Choroid plexus epithelial cell (primary cell): Measurements from ENCODE around the gene ACSM2B.
"Not testable (repeated sequence)": the region's sequence is repeated elsewhere in the genome, so short reads cannot be mapped to it uniquely, and the experiment has no call there.

ENCODE experiments used
- DNase-seq: peaks from one replicate; pipeline ENCODE4 v3.0.0-alpha.2; 2010; ENCODE audit warnings: low read depth
- H3K4me3 ChIP-seq: 2 replicates; pipeline ENCODE4 v1.5.1; 2011; ENCODE audit warnings: low read depth, mild to moderate bottlenecking, control low read depth, low read length, moderate library complexity
- TF ChIP-seq, protein P1 (sequence below): conservative IDR thresholded peaks from 2 replicates; pipeline ENCODE4 v1.5.1; 2011; ENCODE audit warnings: low read depth, mild to moderate bottlenecking, control low read depth, inconsistent platforms, low read length, moderate library complexity

The ACSM2B gene

DNA sequence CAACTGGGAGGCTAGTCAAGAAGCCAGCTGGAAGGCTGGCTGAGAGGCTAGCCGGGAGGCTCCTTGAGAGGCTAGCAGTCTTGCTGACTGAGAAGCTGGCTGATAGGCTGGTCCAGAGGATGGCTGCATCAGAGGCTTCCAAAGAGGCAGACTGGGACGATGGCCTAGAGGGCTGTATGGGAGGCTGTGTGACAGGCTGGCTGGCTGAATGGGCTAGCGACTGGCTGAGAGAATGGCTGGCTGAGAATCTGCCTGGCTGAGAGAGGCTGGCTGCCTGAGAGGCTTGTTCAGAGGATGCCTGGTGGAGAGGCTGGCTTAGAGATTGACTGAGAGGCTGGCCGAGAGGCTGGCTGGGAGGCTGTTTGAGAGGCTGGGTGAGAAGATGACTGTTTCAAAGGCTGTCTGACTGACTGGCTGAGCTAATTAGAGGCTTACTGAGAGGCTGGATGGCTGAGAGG lies 34.8 kb upstream of the ACSM2B start:
- DNase-seq = no peak
- TF ChIP-seq, protein P1, sequence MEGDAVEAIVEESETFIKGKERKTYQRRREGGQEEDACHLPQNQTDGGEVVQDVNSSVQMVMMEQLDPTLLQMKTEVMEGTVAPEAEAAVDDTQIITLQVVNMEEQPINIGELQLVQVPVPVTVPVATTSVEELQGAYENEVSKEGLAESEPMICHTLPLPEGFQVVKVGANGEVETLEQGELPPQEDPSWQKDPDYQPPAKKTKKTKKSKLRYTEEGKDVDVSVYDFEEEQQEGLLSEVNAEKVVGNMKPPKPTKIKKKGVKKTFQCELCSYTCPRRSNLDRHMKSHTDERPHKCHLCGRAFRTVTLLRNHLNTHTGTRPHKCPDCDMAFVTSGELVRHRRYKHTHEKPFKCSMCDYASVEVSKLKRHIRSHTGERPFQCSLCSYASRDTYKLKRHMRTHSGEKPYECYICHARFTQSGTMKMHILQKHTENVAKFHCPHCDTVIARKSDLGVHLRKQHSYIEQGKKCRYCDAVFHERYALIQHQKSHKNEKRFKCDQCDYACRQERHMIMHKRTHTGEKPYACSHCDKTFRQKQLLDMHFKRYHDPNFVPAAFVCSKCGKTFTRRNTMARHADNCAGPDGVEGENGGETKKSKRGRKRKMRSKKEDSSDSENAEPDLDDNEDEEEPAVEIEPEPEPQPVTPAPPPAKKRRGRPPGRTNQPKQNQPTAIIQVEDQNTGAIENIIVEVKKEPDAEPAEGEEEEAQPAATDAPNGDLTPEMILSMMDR = no peak
- H3K4me3 ChIP-seq = no peak overlapping the region

DNA sequence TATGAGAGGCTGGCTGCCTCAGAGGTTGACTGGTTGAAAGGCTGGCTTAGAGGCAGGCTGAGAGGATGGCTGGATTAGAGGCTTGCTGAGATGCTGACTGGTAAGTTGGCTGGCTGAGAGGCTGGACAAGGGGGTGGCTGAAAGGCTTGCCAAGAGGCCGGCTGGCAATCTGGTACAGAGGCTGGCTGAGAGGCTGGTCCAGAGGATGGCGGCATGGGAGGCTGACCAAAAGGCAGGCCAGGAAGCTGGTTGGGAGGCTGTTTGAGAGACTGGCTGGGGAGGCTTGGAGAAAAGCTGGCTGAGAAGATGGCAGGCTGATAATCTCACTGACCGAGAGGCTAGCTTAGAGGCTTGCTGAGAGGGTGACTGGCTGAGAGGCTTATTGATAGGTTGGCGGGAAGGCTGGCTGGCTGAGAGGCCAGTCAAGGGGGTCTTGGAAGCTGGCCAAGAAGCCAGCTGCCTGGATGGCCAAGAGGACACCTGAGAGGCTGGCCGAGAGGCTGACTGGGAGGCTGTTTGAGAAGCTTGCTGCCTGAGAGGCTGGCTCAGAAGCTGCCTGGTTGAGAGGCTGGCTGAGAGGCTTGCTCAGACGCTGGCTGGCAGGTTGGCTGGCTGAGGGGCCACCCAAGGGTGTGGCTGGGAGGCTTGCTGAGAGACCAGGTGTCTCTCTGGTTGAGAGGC lies 34.2 kb upstream of the ACSM2B start:
- TF ChIP-seq, protein P1 = no peak
- DNase-seq = no peak

DNA sequence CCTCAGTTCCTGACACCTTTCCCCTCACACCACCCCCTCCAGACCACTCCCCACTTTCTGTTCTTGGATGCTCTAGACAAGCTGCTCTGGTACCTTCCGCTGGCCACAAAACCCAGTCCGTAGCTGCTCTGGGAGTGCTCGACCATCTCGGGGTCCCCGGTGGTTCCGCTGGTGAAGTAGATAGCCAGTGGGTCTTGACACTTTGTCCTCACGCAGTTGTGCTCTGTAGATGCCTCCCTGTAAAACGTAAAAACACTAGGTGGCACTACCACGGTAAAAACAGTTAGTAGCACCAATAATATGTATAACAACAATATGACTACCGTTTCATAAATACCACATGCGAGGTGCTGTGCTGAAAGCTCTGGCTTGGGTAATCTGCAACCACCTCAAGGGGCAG lies 26.0 kb upstream of the ACSM2B start:
- H3K4me3 ChIP-seq, DNase-seq: not testable (repeated sequence)

More for the DNA sequence above, 34.2 kb upstream of the ACSM2B start:
- H3K4me3 ChIP-seq = no peak overlapping the region

DNA sequence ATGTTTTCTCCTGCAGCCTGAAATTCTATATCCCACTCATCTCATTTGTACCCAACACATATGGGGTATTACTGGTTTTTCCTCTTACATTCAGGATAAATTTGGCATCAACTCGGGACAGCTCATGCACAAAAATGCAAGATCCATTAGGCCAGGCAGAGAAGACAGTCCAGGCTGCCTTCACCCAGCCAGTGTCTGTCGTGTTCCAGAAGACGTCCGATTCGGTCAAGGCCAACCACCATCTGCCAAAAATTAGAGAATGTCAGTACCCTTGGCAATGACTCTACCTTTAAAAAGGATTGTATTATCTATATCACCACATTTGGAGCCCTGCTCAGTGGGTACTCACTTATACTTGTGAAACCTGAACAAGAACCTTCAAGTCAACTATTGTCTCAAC lies 23.3 kb upstream of the ACSM2B start:
- not testable (repeated sequence) for H3K4me3 ChIP-seq, DNase-seq

DNA sequence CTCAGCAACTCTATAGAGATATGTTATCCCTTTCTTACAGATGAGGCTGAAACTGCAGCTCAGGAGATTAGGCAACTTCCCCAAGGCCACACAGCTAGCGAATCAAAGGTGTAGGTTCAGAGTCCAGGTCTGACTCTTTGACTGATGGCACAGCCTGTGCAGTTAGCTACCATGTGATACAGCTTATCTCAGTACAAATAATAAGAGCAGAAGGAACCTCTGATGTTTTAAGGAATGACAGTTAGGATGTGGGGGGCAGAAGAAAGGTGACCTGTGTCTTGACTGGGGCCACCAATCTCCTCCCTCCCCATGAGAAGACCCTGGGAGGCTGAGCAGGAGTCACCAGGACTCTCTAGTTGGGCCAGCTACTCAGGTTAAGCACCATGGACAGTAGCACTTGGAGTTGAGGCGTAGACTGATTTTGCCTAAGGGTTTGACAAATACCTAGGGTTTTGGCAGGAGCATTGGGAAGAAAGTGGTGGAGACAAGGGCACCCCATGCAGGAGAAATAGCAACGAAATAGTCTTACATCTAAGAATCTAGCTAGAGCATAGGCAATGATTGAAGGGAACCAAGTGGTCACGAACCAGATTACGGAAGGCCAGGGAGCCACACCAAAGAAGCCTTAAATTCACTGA lies 22.8 kb upstream of the ACSM2B start:
- H3K4me3 ChIP-seq = no peak overlapping the region
- no peak for DNase-seq
- TF ChIP-seq, protein P1 = no peak

DNA sequence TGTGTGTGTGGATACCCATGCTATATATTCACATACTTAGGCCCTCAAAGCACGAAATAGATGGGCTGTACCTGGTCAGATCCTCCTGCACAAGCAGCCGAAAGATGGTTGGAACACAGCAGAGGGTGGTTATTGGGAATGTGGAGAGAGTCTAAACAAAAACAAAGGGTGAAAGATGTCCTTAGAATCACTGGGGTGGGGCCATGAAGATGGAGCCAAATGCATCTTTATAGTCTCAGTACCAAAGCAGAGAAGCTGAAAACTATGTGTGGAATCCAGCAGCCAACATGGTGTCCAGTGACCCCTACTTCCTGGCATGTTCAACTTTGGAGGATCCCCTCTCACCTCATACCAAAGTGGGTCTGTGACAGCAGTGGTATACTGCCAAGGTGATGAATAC lies 19.5 kb upstream of the ACSM2B start:
- not testable (repeated sequence) for H3K4me3 ChIP-seq, DNase-seq

DNA sequence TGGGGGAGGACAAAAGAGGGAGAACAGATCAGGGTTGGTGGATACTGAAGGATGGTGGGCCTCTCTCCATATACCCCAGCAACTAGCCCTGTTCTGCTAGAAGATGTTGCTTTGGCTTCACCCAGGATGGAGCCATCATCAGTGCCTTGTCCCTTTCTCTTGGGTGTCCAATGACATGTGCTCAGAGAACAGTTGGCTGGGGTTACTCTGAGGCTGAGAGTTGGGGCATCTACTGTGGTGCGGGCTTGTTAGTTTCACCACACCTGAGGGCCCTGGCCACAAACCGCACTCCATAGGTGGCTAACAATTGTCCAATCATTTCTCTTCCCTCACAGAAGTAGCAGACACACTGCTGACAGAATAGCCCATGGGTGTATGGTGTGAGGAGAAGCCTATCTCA lies 18.9 kb upstream of the ACSM2B start:
- not testable (repeated sequence) for H3K4me3 ChIP-seq, DNase-seq

DNA sequence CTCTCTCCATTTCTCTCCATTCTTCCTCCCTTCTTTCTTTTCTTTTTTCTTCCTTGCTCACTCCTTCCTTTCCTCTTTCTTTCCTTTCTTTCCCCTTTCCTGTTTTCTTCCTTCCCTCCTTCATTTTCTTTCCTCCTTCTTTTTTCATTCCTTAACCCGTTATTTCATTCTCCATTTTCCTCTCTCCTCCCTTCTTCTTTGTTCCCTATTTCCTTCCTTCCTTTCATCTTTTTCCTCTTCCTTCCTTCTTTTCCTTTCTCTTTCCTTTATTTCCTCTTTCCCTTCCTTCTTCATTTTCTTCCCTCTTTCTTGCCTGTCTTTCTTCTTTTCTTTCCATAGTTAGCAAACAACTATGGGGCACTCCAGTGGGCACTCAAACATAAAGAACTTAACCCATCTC lies 16.6 kb upstream of the ACSM2B start:
- not testable (repeated sequence) for H3K4me3 ChIP-seq, DNase-seq

DNA sequence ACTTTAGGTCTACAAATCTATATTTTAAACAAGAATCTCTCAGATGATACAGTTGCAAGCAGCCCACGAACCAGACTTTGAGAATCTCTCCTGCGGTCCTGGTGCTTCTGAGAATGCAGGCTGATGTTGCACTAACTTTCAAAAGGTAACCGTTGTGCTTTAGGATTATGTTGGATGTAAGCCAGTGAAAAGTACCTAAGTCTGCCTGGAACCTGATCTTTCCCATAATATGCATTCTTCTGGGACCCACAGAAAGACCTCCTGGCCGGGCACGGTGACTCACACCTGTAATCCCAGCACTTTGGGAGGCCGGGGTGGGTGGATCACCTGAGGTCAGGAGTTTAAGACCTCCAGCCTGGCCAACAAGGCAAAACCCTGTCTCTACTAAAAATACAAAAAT lies 13.3 kb upstream of the ACSM2B start:
- not testable (repeated sequence) for H3K4me3 ChIP-seq, DNase-seq

DNA sequence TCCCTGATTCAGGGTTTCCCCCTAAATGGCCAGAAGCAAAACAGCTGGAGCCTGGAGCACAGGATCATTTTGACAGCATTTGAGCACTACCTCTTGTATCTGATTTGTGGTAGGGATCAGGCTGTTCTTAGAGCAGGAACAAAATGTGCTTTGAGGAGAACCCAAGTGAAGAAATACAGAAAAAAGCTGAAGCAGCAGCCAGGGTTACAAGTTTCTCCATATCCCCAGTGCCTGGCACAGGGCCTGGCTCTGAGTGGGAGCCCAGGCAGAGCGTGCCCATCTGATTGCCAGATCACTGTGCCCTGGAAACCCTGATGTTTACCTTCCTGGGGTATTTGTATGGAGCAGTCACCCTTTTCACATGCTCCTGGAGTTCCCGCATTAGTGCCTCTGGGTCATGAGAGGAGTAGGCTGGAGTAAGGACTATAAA lies 11.5 kb upstream of the ACSM2B start:
- H3K4me3 ChIP-seq, DNase-seq: not testable (repeated sequence)

DNA sequence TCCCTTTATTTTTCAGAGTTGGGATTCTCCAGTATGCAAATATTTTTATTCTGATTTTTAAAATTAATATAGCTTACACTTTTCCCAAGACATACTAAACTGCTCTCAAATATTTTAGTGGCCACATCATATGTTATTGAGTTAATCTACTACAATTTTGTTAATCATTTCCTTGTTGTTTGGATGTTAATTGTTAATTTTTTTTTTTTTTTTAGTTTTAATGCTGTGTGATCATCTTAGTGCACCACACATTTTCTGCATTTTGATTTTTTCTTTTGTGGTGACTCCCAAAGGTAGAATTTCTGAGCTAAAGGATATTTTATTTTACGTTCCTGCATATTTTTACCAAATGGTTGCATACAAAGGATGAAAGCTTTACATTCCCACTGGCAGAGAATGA lies 10.5 kb upstream of the ACSM2B start:
- not testable (repeated sequence) for H3K4me3 ChIP-seq, DNase-seq

DNA sequence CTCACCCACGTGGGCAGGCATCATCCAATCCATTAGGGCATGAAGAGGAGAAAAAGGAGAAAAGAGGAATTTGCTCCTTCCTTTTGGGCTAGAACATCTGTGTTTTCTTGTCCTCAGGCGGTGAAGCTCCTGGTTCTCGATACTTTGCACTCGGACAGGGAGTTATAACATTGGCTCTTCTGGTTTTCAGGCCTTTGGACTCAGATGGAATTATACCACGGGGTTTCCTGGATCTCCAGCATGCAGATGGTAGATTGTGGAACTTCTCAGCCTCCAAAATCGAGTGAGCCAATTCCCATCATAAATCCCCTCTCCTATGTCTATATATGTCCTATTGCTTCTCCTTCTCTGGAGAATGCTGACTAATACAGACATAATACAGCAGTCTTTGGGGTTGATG lies 9.9 kb upstream of the ACSM2B start:
- not testable (repeated sequence) for H3K4me3 ChIP-seq, DNase-seq

DNA sequence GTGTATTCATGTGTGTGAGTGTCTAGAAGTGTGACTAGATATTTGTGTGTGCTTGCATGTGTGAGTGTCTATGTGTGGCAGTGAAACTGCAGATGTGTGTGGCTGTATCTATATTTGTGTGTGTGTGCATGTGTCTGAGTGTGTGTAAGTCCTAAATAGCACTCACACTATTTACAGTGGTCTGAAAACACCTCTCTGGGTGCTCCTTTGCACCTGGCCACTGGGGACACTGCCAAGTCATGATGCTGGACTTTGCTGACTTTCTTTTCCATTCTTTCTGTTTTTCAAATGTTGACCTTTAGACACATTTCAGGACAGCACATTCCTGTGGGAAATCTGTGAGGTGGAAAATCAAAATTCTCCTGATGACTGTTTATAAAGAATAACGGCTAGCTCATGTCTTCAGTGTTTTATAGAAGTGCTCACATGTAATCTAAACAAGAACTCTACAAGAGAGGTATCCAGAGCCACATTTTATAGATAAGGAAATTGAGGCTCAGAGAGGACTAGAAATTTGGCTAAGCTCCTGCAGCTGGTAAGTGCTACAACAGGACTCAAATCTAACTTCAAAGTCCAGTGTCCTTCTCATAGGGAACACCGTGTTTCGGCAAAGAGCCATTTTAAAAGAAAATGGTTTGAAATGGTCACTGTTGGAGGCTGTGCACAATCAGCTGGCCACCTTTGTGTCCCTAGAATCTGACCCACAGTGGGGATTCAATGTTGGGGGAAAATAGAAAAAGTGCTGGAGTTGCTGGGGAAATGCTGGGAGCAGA lies 4.5 kb upstream of the ACSM2B start:
- not testable (repeated sequence) for H3K4me3 ChIP-seq, DNase-seq

DNA sequence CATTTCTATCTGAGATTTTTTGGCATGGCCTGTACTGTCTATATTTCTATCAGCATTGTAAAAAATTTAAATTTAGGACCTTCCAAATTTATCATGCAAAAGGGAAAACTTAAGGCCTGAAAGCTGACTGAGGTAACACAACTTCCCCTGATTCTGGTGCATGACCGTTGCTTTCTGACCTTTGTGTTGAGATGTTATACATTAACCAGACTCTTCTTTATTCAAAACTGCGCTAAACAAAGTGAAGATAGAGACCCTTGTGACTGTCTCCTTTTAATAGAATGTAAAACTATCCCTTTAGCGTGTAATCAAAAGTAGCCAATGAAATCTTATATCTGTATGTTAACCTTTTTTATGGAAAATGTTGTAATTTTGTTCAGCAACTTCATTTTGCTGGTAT lies 1.9 kb upstream of the ACSM2B start:
- not testable (repeated sequence) for H3K4me3 ChIP-seq, DNase-seq

DNA sequence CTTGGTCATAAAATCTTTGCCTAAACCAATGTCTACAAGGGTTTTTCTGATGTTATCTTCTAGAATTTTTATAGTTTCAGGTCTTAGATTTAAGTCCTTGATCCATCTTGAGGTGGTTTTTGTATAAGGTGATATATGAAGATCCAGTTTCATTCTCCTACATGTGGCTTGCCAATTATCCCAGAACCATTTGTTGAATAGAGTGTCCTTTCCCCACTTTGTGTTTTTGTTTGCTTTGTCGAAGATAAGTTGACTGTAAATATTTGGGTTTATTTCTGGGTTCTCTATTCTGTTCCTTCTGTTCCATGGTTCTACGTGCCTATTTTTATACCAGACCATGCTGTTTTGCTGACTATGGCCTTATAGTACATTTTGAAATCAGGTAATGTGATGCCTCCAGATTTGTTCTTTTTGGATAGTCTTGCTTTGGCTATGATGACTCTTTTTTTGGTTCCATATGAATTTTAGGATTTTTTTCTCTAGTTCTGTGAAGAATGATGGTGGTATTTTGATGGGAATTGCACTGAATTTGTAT lies 7.0 kb downstream of the ACSM2B start:
- not testable (repeated sequence) for H3K4me3 ChIP-seq, DNase-seq
